ENCODE data around the gene NAPEPLD.
"Not testable (repeated sequence)": the region's sequence is repeated elsewhere in the genome, so short reads cannot be mapped to it uniquely, and the experiment has no call there.

The NAPEPLD gene

GRCh38 chr7:103148994-103149807 lies at the start of gene NAPEPLD:
TSS of gene NAPEPLD (minus strand) at chr7:103149099. CDS start at chr7:103128776, 20,323 bp downstream.
- DNase-seq: peak; percentile 75

- not testable (repeated sequence) for DNase-seq
Observed at GRCh38 chr7:103198079-103198478, 49.2 kb upstream of the NAPEPLD start.

- not testable (repeated sequence) for DNase-seq
Observed at GRCh38 chr7:103195364-103195763, 46.5 kb upstream of the NAPEPLD start.

- not testable (repeated sequence) for DNase-seq
Observed at GRCh38 chr7:103172415-103173146, 23.7 kb upstream of the NAPEPLD start.

- DNase-seq: not testable (repeated sequence)
Observed at GRCh38 chr7:103171695-103172414, 23.0 kb upstream of the NAPEPLD start.

DNA sequence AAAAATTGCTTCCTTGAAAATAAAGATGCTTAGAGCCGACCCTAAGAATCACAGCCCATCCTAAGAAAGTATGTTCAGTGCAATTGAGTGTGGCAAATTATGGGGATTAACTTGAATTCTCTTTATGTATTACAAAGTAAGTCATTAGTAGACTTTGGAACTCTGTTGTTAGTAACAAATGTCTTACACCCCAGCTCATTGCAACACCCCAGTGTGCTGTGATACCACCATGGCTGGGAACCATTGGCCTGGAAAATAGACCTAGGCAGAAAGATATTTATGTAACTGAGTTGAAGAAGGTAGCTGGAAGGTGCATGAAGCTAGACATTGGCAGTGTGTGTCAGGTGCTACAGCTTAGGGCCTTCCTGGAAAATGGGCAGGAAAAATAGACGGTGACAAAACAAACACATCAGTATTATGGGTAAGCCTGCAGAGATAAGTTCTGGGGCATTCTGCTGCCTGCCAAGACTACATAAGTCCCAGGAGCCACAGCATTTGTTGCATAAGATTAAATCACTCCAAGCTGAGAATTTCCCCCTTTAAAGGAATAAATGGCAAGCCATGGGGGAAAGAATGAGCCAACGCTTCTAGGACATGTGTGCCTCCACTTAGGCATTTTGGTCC lies 18.1 kb upstream of the NAPEPLD start:
- DNase-seq: not testable (repeated sequence)

DNA sequence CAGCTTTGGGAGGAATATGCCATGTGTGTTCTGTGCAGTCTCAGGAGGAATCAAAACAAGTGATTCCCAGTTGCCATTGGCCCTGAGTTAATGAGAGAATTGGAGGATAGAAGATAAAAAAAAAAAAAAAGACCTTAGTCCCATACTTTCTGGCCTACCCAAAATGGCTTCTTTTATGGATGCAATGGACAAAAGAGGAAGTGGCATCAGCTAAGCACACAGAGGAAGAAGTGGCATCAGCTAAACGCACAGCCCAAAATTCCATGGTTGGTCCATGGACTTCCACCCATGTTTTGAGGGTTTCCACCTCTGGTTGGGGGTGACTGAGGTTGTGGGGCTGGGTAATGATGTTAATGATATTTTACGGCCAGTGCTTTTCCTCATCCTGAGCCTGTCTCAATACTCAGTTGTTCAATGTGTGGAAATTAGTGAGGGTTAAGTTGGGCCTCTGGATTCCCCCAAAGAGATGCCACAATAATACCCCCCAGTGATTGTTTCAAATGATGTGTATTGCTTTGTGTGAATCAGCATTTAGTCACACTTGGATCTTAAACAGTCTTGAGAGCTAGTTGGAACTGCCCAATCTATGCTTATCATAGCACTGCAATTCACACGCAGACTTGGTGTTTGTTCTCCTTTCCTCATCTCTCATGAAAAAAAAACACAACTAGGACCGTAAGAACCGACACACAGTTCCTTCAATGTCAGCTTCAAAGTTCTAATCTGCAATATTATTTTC lies 14.4 kb upstream of the NAPEPLD start:
- not testable (repeated sequence) for DNase-seq

DNA sequence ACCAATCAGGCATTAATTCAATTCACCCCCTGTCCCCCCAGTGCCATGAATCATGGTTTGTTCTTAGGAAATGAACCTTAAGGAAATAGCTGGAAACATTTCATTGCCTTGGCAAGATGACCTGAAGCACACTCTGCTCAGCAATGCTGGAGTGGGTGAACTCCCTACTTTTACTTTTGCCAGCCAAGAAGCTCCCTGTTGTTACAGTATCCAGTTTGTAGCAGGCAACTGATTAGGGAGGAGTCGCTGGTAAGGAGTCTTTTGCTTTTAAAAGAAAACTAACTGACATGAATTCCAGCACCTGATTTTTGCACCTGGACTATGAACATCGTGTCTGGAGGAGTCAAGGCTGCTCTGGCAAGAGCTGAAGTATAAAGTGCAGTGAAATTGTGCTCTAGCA lies 13.7 kb upstream of the NAPEPLD start:
- DNase-seq: not testable (repeated sequence)

- not testable (repeated sequence) for DNase-seq
Observed at GRCh38 chr7:103161998-103162616, 13.2 kb upstream of the NAPEPLD start.

DNA sequence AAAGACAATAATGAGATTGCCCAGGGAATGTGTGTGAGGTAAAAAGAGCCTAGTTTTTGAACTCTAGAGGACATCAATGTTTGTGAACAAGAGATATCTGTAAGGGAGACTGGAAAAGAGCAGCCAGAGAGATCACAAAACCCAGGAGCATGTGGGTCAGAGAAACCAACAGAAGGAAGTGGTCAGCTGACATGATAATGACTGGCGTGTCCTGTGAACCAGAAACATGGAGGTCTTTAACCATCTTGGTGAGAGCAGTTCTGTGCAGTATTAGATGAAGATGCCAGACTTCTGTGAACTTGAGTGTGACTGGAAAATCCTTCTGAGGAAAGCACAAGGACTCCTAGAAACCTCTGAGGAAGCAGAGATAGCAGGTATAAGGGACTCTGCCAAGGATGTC lies 10.2 kb upstream of the NAPEPLD start:
- not testable (repeated sequence) for DNase-seq

DNA sequence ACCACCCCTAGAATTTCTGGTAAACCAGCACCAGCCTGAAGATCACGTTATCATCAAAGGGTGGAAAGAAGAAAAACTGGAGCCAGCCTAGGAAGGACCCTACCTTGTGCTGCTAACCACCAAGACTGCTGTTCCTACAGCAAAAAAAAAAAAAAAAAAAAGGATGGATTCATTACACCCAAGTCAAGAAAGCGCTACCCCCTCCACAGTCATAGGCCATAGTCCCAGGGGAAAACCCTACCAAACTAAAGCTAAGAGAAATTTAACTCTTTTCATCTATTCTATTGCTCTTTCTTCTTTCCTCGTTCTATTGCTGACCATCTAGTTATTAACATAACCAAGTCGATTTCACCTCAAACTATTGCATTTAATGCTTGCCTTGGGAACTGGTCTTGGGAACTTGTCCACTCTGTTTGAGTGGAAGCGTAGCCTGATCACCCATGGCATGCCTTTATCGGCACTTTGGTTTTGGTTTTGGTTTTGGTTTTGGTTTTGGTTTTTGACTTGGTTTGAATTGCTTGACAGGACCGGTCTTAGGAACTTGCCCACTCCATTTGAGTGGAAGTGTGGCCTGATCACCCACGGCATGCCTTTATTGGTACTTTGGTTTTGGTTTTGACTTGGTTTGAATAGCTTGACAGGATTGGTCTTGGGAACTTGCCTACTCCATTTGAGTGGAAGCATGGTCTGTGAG lies 6.6 kb upstream of the NAPEPLD start:
- DNase-seq: not testable (repeated sequence)

GRCh38 chr7:103154042-103154441 lies 5.1 kb upstream of the NAPEPLD start:
- DNase-seq: no peak

GRCh38 chr7:103152744-103153617 lies 4.1 kb upstream of the NAPEPLD start:
- DNase-seq: not testable (repeated sequence)

DNA sequence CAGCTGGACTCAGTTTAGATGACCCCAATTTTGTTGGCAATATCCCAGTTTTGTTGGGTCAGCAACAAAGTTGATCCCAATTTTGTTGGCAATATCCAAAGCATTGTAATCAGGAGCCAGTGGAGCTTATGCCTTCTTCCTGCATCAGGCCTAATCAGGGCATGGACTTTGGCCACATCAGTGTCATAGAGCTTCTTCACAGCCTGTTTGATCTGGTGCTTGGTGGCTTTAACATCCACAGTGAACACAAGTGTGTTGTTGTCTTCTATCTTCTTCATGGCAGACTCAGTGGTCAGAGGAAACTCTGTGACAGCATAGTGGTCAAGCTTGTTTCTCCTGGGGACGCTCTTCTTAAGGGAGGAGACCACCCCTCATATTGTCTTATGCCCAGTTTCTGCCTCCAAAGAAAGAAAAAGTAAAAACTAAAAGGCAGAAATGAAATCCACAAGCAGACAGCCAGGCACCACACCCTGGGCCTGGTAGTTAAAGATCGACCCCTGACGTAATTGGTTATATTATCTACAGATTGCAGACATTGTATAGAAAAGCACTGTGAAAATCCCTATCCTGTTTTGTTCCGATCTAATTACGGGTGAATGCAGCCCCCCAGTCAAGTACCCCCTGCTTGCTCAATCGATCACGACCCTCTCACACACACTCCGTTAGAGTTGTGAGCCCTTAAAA lies 3.2 kb upstream of the NAPEPLD start:
- not testable (repeated sequence) for DNase-seq

DNA sequence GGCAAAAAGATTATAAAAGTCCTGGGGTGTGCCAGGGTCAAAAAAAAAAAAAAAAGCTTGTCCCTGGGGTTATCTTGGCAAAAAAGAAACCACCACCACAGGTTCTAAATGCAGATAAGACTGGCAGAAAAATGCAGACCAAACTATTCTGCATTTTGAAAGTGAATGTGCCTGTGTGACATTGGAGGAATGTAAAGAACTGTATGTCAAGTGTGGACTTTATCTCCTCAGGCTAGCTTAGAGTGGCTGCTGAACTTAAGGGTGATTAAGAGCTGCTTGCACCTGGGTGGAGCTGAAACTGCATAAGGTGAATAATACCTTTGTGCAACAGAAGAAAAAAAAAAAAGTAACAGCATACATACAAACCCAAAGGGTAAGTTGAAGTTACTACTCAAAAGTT lies 1.3 kb upstream of the NAPEPLD start:
- no peak for DNase-seq

DNA sequence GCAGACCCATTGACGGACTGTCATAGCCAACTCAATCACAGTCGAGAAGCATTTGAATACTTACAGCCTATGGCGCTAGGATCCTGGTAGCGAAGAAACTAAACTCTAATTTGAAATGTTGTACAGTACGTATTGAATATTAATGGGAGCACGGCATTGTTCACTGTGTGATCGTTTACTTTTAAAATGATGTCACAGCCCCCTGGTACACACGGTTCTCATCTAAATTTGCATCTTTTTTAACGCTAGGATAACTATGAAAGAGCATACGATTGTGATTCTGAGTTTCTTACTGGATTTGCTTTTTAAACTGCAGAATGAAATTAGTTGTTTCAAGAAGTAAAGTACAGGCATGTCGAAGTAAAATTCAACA lies 895 bp upstream of the NAPEPLD start:
- no peak for DNase-seq

DNA sequence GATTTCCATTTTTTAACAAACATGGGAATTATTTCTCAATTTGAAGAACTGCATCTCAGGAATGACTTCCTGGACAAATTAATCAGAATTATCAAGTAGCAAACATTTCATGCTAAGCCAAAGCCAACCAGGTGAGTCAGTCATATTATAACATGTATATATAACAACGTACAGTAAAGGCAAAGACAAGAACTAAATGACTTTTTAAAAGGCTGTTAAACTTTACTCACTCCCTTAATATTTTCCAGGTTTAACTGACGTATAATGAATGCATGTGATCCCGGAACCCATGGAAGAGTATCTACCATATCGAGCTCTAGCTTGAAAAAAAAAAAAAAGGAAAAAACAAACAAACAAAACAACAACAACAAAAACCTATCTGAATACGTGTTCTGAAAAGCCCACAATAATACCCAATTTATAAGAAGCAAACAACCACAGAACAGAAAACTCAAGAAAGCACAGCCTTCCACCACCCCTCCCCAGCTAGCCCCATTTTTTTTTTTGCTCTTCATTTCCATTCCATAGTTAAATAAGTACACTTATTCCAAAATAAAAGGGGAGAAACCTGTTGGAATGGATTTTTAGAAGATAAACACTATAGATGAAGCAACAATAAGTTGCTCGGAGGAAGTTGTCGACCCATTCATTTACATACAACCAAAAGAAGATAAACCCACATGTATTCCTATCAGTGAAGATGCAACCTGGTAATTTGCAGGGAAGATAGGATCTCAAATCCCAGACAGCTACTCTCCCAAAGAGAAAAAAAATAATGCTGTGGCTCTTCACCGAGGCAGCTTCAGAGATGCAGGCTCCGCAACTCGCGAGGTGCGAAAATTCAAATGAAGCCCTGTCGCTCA lies 537 bp downstream of the NAPEPLD start:
- no peak for DNase-seq

- DNase-seq: not testable (repeated sequence)
Observed at GRCh38 chr7:103144754-103145153, 4.1 kb downstream of the NAPEPLD start.
